HepG2 (cell line): Measurements from ENCODE around the gene VENTX. TPM values are rescaled to one million over a fixed set of nuclear protein-coding genes. Genes with fewer than 3 reads are reported as not detected.

Source experiments
- ARNT2 ChIP-seq: sonication (generic); formaldehyde crosslinking; IDR thresholded peaks from 2 replicates; pipeline ENCODE4 v1.8.0; 2022; ENCODE audit warnings: mild to moderate bottlenecking, low read depth, missing genetic modification reagents, moderate library complexity
- ZNF24 ChIP-seq: fragments of 450-650 bp; IDR thresholded peaks from 2 replicates; pipeline ENCODE4 v1.6.1; 2017; ENCODE audit warnings: antibody characterized with exemption, mild to moderate bottlenecking
- polyA plus RNA-seq, 8 experiments: library from polyadenylated mRNA; depleted of rRNA in 3 of 8; stranded (reverse) in 7 of 8; unstranded in 1 of 8; fragments of >200 nt; fragmentation: Illumina TruSeq in 4 of 8; extraction: Trizol in 4 of 8; gene quantifications; 2 replicates each; pipeline versions ENCODE4 v1.2.1 to v1.2.3, GENCODE V29; 2011 to 2016; ENCODE audit warnings: low read depth in 4 of 8, missing spikeins in 1 of 8, mixed read lengths in 1 of 8; ENCODE audit not compliant: insufficient read depth in 1 of 8
- total RNA-seq, 5 experiments: library from RNA; depleted of rRNA; stranded (reverse); fragments of >200 nt; fragmentation: Illumina TruSeq; extraction: Trizol; gene quantifications; 2 replicates each; pipeline ENCODE4 v1.2.3, GENCODE V29; 2016; ENCODE audit warnings: low read depth in 1 of 5
- TF ChIP-seq, protein P1 (sequence below): sonication (generic); formaldehyde crosslinking; IDR thresholded peaks from 2 replicates; pipeline ENCODE4 v1.4.0; 2020; ENCODE audit warnings: missing genetic modification reagents, borderline replicate concordance
- TF ChIP-seq, protein P2 (sequence below), 2 experiments: IDR thresholded peaks; 2 replicates each; pipeline ENCODE4 v1.6.1; 2011 to 2012; ENCODE audit warnings: low read length in 2 of 2, borderline replicate concordance in 1 of 2, low read depth in 1 of 2, mild to moderate bottlenecking in 1 of 2, moderate library complexity in 1 of 2

Gene VENTX
- total and polyA plus RNA-seq, 2 of the 13 experiments (the other 11 are each of a cell fraction or from before 2014, with no cell fraction given) = not detected

DNA sequence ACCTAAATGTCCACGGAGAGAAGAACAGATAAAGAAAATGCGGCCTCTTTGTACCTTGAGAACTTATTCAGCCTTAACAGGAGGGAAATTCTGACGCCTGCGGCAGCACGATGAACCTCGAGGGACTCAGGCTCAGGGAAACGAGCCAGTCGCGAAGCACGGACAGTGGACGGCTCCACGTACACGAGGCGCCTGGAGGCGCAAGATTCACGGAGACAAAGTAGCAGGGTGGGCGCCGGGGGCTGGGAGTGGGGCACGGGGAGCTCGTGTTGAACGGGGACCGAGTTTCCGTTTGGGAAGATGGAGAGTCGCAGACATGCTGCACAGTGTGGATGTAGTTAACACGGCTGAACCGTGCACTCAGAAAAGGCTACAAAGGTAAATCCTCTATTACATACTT, 20.9 kb upstream of the VENTX start (continued):
- TF ChIP-seq, protein P1, sequence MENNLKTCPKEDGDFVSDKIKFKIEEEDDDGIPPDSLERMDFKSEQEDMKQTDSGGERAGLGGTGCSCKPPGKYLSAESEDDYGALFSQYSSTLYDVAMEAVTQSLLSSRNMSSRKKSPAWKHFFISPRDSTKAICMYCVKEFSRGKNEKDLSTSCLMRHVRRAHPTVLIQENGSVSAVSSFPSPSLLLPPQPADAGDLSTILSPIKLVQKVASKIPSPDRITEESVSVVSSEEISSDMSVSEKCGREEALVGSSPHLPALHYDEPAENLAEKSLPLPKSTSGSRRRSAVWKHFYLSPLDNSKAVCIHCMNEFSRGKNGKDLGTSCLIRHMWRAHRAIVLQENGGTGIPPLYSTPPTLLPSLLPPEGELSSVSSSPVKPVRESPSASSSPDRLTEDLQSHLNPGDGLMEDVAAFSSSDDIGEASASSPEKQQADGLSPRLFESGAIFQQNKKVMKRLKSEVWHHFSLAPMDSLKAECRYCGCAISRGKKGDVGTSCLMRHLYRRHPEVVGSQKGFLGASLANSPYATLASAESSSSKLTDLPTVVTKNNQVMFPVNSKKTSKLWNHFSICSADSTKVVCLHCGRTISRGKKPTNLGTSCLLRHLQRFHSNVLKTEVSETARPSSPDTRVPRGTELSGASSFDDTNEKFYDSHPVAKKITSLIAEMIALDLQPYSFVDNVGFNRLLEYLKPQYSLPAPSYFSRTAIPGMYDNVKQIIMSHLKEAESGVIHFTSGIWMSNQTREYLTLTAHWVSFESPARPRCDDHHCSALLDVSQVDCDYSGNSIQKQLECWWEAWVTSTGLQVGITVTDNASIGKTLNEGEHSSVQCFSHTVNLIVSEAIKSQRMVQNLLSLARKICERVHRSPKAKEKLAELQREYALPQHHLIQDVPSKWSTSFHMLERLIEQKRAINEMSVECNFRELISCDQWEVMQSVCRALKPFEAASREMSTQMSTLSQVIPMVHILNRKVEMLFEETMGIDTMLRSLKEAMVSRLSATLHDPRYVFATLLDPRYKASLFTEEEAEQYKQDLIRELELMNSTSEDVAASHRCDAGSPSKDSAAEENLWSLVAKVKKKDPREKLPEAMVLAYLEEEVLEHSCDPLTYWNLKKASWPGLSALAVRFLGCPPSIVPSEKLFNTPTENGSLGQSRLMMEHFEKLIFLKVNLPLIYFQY = no peak
- no peak for TF ChIP-seq ZNF24
- TF ChIP-seq ARNT2 (CRISPR knock-in tag) = no peak
- TF ChIP-seq, protein P2, sequence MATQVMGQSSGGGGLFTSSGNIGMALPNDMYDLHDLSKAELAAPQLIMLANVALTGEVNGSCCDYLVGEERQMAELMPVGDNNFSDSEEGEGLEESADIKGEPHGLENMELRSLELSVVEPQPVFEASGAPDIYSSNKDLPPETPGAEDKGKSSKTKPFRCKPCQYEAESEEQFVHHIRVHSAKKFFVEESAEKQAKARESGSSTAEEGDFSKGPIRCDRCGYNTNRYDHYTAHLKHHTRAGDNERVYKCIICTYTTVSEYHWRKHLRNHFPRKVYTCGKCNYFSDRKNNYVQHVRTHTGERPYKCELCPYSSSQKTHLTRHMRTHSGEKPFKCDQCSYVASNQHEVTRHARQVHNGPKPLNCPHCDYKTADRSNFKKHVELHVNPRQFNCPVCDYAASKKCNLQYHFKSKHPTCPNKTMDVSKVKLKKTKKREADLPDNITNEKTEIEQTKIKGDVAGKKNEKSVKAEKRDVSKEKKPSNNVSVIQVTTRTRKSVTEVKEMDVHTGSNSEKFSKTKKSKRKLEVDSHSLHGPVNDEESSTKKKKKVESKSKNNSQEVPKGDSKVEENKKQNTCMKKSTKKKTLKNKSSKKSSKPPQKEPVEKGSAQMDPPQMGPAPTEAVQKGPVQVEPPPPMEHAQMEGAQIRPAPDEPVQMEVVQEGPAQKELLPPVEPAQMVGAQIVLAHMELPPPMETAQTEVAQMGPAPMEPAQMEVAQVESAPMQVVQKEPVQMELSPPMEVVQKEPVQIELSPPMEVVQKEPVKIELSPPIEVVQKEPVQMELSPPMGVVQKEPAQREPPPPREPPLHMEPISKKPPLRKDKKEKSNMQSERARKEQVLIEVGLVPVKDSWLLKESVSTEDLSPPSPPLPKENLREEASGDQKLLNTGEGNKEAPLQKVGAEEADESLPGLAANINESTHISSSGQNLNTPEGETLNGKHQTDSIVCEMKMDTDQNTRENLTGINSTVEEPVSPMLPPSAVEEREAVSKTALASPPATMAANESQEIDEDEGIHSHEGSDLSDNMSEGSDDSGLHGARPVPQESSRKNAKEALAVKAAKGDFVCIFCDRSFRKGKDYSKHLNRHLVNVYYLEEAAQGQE (IDR thresholded peaks at IDR 0.05; ENCODE audit: borderline replicate concordance in 1 of 2, low read depth in 1 of 2, low read length in 2 of 2) = no peak
- TF ChIP-seq, all 625 proteins: peak for 0
